HG03025 (cell line): ENCODE measurements around the gene NCEH1.

Source experiments
- ATAC-seq: cut with Tn5 transposase; IDR thresholded peaks from one replicate; pipeline ENCODE4 v1.9.1; 2021; ENCODE audit warnings: mild to moderate bottlenecking, moderate library complexity; ENCODE audit not compliant: unreplicated experiment, low FRiP score

The NCEH1 gene

GRCh38 chr3:172648747-172649146 is 62.1 kb downstream of the NCEH1 start:
- no peak for ATAC-seq

GRCh38 chr3:172647823-172648222 is 63.0 kb downstream of the NCEH1 start:
- ATAC-seq: no peak

- no peak for ATAC-seq
Measured at GRCh38 chr3:172647080-172647479, 63.8 kb downstream of the NCEH1 start.

- ATAC-seq: no peak
Measured at GRCh38 chr3:172646439-172647015, 64.3 kb downstream of the NCEH1 start.

GRCh38 chr3:172644258-172644657 is 66.6 kb downstream of the NCEH1 start:
- ATAC-seq: no peak

GRCh38 chr3:172643506-172644179 is 67.2 kb downstream of the NCEH1 start:
- no peak for ATAC-seq

- ATAC-seq: no peak
Measured at GRCh38 chr3:172641291-172641690, 69.6 kb downstream of the NCEH1 start.

- no peak for ATAC-seq
Measured at GRCh38 chr3:172640751-172641150, 70.1 kb downstream of the NCEH1 start.

- ATAC-seq: no peak
Measured at GRCh38 chr3:172635588-172635987, 75.3 kb downstream of the NCEH1 start.

GRCh38 chr3:172634948-172635347 is 75.9 kb downstream of the NCEH1 start:
- ATAC-seq: no peak

- ATAC-seq: no peak
Measured at GRCh38 chr3:172630316-172630715, 80.6 kb downstream of the NCEH1 start.

- no peak for ATAC-seq
Measured at GRCh38 chr3:172629470-172629869, 81.4 kb downstream of the NCEH1 start.

- ATAC-seq: no peak
Measured at GRCh38 chr3:172627057-172627809, 83.6 kb downstream of the NCEH1 start.

- ATAC-seq: no peak
Measured at GRCh38 chr3:172626021-172626640, 84.7 kb downstream of the NCEH1 start.

GRCh38 chr3:172625404-172625803 is 85.5 kb downstream of the NCEH1 start:
- ATAC-seq: no peak

- ATAC-seq: no peak
Measured at GRCh38 chr3:172624999-172625398, 85.9 kb downstream of the NCEH1 start.

GRCh38 chr3:172622916-172623700 is 87.8 kb downstream of the NCEH1 start:
- no peak for ATAC-seq

GRCh38 chr3:172622156-172622555 is 88.7 kb downstream of the NCEH1 start:
- ATAC-seq: no peak

GRCh38 chr3:172617976-172618375 is 92.9 kb downstream of the NCEH1 start:
- ATAC-seq: no peak

GRCh38 chr3:172617013-172617706 is 93.7 kb downstream of the NCEH1 start:
- ATAC-seq: no peak
